HG03460 (cell line): ENCODE measurements around the gene G3BP2.
"Not testable (repeated sequence)": the region's sequence is repeated elsewhere in the genome, so short reads cannot be mapped to it uniquely, and the experiment has no call there.

Experiments used
- ATAC-seq: cut with Tn5 transposase; IDR thresholded peaks from one replicate; pipeline ENCODE4 v1.9.1; 2021; ENCODE audit not compliant: unreplicated experiment

The G3BP2 gene

DNA sequence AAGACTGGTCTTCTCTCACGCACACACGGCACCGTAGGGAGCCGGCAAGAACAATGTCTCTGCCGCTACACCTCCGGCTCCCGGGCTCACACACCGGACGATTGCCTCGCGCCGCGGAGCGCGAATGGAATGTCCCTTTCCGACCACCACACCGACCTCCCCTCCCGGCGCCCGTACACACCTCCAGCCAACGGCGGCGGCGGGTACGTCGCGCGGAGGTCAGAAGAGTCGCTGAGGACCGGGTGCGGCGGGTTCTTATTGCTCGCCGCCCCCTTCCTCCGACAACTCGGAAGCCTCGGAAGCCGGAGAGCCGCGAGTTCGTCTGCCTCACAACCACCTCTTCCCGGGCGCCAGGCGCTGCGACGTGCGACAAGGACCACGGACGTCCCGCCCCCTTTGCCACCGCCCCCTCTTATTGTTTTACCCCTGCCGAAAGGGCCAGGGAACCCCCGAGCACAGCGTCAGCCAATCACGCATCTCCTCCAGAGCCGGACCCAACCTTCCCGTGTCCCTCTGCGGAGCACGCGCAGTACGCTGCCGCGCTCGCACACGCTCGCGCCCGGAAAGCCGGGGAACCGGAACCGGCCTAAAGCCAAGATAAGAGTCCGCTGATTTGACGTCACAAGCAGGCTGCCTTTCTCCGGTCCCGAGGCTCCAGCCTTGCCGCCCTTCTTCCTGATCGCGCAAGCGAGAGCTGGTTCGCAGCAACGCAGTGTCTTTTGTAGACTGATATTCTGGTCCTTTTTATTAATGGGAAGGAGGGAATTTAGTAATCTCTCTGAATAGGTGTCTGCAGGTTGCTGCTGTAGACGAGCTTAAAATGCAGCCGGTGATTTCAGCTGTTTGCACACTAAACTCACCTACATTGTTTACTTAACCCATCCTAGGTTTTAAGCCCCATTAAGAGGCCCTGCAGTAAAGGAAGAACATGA lies at the start of gene G3BP2:
Gene G3BP2, minus strand, starts transcription at position 385 of the 932 bp plus-strand sequence. CDS start 11,386 bp downstream, outside the sequence.
- peak; percentile 90 for ATAC-seq

DNA sequence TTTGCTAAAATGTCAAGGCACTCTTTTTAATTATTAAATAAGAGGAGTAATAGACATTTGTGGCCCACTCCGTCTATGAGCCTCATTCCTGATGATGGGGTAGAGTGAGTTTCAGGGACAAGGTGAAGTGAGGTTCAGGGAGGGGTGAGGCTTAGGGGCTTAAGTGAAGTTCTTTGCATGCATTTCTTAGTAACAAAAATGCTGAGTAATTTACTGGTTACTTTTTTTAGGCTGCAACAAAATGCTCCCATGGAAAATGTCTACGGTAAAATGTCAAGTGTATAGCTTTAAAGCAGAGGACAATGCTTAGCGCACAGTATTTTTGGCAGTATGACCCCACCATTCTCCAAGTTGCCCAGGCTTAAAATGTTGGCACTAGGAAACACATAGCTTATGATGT lies 49.2 kb upstream of the G3BP2 start:
- ATAC-seq: no peak

DNA sequence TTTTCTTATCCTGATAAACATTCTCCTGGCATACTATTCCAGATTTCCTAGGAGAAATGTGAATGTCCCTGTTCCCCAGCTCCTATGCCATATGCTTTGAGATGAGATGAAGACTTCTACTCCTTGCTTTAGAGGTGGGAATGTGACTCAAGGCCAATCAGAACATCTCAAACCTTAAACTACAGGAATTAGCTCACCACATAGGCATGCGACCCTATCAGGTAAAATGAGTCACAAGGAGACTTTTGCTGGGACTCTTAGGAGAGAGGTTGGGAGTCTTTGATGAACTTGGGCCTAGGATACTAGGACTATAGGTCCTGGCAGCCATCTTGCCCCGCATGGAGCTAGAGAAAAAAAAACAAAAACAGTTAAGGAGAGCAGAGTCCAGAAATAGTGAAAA lies 45.3 kb upstream of the G3BP2 start:
- ATAC-seq: no peak

DNA sequence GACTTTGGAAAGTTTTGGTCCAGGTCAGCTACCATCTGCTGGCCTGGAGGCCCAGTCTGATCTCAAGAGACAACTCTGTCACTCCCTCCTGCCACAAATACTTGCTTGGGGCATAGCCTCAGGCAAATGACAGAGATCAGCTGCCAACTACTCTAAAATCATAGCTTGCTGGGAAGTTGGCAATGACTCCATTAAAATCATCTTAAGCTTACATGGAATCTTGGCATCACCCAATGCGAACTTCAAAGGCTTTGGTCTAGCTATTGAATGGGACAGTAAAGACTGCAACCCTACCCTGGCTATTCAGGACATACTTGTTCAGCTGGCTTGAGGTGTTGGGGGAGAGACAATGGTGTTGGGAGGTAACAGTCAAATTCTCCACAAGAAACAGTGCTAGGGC lies 44.2 kb upstream of the G3BP2 start:
- ATAC-seq: no peak

DNA sequence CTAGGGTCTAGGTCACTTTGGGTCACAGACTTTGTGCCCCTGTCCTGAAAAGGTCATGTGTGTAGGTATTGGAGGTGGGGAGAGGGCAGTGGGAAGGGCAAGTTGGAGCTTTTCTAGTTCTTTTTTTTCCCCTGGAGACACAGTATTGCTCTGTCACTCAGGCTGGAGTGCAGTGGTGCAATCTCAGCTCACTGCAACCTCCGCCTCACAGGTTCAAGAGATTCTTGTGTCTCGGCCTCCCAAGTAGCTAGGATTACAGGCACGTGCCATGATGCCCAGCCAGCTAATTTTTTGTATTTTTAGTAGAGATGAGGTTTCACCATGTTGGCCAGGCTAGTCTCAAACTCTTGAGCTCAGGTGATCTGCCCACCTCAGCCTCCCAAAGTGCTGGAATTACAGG lies 42.8 kb upstream of the G3BP2 start:
- not testable (repeated sequence) for ATAC-seq

DNA sequence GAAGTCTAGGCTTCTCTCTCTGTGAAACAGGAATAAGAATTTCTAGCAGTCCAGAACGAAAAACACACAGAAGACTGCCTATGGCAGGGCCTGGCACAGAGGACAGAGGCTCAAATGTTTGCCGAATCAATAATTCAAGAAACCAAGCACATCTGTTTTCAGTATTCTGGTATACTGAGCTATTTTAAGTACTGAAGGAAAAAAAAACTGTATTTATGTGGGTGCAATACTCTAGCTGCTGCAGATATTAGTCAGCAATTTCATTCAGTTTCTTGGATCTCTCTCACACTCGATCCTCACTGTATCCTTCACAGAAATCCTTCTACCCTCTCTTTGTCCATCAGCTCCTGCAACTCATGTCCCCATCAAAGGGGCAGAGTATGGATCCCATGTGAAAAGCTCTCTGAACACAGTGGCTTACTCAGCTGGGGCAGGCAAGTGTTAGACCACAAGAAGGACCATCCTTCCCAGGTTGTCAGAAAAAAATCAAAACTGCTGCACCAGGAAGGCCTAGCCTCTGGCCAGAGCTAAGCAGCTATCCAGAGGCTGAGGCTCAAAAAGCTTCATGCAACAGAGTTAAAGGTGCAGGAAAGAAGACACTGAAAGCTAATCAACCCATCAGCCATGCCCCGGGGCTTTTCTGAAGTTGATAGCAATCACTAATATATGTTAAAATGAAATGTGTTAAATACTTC lies 42.0 kb upstream of the G3BP2 start:
- ATAC-seq: no peak

DNA sequence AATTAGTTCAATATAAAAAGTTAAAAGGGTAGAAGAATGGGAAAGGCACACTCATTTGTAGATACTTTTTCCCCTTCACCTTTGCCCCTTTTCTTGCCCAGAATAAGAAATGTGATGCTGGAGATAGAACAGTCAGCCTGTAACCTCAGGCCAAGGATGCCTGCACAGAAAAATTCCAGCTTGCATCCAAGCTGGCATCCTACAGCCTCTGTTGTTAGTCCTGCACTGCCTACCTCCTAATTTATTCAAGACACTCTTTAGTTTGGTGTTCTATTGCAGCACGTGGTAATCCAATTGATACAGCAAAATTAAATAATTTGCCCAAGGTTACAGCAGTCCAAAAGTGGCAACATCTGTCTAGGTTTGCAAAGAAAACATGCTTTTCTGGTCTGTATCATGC lies 41.5 kb upstream of the G3BP2 start:
- ATAC-seq: no peak

DNA sequence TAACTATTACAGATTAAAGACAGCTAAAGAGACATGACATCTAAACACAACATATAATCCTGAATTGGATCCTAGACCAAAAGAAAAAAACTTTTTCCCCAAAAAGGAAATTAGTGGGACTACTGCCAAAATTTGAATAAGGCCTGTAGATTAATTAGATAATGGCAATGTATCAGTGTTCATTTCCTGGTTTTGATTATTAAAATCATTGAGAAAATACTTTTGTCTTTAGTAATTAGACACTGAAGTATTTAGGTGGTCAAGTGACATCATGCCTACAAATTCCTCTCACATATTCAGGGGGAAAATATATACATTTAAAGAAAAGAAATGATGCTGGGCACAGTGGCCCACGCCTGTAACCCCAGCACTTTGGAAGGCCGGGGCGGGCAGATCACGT lies 40.8 kb upstream of the G3BP2 start:
- ATAC-seq: no peak

DNA sequence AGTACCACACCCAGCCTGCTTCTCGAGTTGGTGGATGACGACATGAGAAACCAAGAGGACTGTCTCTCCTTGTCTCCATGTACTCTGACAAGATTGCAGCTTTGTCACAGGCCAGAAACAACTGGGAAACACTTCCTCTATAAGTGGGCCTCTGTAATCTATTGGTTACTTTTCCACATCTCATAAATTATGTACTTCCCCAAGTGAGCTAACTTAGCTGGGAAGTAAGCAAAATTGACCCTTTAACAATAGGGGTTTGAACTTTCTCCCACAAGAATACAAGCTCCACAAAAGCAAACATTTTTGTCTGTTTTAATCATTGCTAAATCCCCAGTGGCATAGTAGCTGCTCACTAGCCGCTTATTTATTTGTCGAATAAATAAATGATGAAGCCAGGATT lies 37.0 kb upstream of the G3BP2 start:
- ATAC-seq: no peak

DNA sequence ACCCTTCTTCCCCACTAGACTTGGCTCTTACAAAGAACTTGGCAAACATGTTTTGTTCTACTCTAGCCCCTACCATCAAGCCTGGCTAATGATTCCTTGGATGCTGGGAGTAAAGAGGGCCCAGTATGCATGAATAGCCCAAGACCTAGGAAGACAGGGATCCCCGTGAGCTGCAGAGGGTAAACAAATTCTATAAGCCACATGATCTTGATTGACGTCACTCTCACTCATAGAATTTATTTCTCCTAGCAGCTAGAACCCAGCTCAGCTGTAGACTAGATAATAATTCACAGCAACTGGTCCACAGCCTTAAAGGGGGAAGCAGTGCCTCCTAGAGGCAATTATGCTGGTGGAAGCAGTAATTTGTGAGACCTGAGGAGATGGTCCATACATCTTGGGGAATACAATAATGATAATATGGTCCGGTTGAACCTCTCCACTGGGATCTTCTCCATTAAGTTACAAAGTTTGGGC lies 35.0 kb upstream of the G3BP2 start:
- ATAC-seq: no peak

DNA sequence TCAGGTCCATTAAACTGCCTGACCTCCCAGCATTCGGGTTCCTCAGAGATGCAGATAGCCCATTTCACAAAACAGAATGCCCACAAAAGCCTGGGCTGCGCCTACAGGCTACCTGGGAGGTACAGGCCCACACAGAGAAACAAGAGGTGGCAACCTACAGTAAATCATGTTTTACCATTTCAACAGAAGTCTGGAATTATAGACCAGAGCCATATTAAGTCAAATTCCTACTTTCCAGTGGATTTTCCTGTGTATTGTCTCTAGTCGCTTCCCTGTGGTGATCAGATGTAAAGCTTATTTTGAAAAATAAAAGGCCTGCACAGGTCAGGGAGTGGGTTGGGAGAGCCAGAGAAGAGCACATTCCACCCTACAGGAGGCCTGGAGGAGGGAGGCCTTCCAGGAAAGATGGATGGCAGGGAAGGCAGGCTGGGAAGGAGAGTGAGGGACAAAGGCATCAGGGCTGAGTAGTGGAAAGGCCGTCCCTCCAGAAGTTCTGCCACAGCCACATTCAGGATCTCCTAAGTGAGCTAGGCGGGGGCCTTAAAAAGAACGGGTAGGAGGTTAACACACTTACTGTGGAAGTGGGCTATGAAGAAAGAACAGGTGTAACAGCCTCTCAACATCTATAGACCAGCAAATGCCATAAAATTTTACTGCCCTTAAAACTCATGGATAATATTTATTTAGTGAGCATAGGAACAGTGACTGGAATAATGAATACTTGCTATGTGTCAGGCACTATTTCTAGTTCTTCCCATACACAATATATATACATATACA lies 32.2 kb upstream of the G3BP2 start:
- no peak for ATAC-seq

DNA sequence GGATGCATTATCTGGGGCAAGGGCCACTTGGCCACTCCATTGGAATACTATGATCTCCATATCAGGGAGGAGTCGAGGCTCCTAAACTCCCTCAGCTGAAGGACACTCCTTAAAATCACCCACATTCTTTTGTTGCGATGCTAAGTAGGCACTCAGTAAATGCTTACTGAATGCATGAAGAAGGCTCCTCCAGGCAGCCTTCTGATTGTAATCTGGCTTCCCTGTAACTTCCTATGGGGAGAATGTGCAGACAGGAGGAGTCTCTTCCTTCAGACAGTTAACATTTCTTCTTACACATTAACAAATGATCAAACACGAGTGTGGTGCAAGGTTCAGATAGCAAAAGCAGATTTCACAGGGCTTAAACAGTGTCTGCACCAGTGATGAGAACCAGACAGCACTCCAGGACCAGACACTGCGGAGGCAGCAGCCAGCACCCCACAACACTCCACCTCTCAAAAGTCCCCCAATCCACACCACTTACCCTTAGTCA lies 29.8 kb upstream of the G3BP2 start:
- ATAC-seq: no peak

DNA sequence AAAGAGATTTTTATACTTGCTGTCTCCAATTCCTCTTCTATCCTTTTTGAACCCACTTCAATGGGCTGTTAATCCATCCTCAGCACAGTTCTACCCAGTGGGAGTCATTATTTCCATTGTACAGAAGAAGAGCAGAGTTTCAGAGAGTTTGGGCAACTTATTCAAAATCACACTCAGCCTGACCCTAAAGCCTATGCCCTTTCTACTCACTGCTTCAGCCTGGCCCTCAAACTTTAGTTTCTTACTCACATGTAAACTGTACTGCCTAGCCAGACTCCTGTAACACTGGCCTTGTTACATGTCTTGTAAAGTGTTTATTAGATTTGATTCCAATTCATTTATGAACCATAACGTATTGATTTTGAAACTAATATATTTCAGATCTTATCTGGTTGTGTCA lies 26.1 kb upstream of the G3BP2 start:
- ATAC-seq: no peak

DNA sequence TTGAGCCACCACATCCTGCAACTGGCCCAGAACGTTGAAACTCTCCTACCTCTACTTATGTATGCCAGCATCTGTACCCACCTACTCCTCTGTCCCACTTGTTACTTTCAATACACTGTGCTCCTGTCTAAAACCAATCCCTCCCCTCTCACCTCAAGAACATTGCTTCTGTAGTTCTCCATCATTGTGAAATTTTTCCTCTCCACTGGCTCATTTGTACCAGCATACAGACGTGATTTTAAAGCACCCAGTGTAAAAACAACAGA lies 25.7 kb upstream of the G3BP2 start:
- peak; percentile 49 for ATAC-seq

DNA sequence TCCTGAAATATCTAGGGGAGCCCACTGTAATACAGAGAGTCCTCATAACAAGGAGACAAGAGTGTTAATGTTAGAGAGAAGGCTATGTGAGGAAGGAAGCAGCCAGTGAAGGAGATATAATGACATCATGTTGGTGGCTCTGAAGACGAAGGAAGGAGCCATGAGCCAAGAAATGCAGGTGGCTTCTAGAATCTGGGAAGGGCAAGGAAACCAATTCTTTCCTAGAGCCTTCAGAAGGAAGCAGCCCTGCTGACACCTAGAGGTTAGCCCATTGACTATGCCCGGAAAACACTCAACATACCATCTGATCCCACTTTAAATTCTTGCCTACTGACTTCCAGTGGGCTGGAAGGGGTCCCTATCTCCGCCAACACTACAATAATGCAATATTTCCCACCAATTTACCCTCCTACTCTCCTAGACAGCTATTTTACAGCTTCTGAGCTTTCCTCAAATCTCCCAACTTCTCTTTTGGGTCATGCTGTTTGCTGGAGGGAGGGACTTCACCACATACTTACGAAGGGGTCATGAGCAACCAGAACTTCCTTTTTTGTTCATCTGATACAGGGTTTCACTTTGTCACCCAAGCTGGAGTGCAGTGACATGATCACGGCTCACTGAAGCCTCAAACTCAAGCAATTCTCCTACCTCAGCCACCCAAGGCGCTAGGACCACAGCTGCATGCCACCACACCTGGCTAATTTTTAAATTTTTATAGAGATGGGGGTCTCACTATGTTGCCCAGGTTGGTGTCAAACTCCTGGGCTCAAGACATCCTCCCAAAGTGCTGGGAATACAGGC lies 25.2 kb upstream of the G3BP2 start:
- peak; percentile 97 for ATAC-seq

DNA sequence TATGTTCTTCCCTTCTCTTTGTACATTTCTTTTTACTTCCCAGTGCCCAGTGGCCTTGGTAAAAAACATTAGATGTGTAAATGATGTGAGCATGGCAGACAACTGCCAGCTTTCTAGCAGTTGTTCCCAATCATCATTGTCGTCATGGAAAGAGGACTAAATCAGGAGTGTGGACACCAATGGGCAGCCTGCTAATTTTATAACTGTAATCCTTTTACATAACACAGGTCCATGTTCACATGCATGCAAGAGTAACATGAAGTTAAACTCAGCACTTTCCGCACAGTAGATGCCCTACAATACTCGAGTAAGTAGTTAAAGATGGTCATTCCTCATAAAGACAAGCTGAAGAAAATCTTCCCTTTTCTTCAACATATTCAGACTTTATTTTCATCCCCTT lies 23.4 kb upstream of the G3BP2 start:
- no peak for ATAC-seq

DNA sequence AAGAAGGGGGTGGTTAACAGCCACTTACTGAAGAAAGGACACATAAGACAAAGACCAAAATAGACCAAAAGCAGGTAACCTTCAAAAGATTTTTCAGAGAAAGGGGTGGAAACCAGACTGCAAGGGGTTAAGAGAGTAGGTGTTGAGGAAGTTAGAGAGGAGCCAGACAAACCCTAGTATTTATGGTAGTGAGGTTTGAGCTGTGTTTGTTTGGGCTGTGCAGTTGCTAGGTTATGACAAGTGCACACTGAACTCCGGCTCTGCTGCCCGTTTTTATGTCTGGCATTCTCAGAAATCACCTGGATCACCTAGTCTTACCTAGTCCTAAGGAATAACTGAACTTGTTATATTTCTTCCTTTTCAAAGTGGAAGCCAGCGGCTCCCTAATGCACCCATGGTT lies 22.9 kb upstream of the G3BP2 start:
- no peak for ATAC-seq

DNA sequence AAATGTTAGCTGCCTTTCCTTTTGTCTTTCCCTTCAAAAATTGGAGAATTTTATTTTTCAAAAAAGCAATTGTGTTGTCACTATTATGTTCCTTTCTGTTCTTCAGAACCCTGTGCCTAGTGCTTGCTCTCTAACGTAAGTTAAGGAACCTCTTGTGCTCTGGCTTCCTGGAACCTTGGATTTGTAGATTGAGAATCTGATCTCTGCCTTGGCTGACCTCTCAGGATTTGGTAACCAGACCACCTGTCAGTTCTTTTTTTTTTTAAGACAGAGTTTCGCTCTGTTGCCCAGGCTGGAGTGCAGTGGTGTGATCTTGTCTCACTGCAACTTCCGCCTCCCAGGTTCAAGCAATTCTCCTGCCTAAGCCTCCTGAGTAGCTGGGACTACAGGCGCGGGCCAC lies 18.9 kb upstream of the G3BP2 start:
- ATAC-seq: not testable (repeated sequence)

DNA sequence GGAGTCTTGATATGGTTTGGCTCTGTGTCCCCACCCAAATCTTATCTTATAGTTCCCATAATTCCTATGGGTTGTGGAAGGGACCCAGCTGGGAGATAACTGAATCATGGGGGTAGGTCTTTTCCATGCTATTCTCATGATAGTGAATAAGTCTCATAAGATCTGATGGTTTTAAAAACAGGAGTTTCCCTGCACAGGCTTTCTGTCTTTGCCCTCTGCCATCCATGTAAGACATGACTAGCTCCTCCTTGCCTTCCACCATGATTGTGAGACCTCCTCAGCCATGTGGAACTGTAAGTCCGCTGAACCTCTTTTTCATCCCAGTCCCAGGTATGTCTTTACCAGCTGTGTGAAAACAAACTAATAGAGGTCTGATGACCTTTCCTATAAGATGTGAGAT lies 13.9 kb upstream of the G3BP2 start:
- ATAC-seq: not testable (repeated sequence)

DNA sequence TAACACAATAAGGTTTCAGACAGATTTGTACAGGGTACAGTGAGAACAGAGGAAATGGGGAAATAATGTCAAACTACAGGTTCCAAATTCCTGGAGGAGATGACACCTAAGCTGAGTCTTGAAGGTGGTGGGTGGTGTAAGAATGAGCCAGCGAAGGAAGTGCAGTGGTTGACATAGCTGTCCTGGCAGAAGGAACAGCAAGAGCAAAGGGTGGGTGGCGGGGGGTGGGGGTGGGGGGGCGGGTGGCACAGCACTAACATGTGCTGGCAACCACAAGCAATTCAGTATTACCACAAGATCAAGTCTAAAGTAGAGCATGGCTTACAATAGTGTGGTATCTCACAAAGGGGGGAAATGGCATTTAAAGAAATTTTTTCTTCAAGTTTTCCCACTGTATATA lies 13.1 kb upstream of the G3BP2 start:
- no peak for ATAC-seq
